Osteocyte (in vitro differentiated cells): Measurements from ENCODE around the gene FUT8. TPM values are rescaled to one million over a fixed set of nuclear protein-coding genes. Genes with fewer than 3 reads are reported as not detected.

Source experiments
- DNase-seq: peaks from one replicate; pipeline ENCODE4 v3.0.0; 2021; ENCODE audit warnings: mixed read lengths; ENCODE audit not compliant: unreplicated experiment; ENCODE audit errors: extremely low spot score
- H3K27ac Mint-ChIP-seq: one replicate; pipeline ENCODE4 v1.8.0; 2021; ENCODE audit warnings: mild to moderate bottlenecking, mixed read lengths; ENCODE audit not compliant: unreplicated experiment
- H3K27me3 Mint-ChIP-seq: one replicate; pipeline ENCODE4 v1.8.0; 2021; ENCODE audit warnings: mixed read lengths; ENCODE audit not compliant: unreplicated experiment
- H3K36me3 Mint-ChIP-seq: one replicate; pipeline ENCODE4 v1.8.0; 2021; ENCODE audit warnings: mixed read lengths; ENCODE audit not compliant: unreplicated experiment
- H3K4me1 Mint-ChIP-seq: one replicate; pipeline ENCODE4 v1.8.0; 2021; ENCODE audit warnings: mixed read lengths; ENCODE audit not compliant: unreplicated experiment
- H3K4me3 Mint-ChIP-seq: one replicate; pipeline ENCODE4 v1.8.0; 2021; ENCODE audit warnings: mild to moderate bottlenecking, moderate library complexity, mixed read lengths; ENCODE audit not compliant: unreplicated experiment
- H3K9me3 Mint-ChIP-seq: one replicate; pipeline ENCODE4 v1.8.0; 2021; ENCODE audit warnings: mixed read lengths; ENCODE audit not compliant: unreplicated experiment
- total RNA-seq: library from RNA; stranded (reverse); gene quantifications from 2 replicates; pipeline ENCODE4 v1.2.1, GENCODE V29; 2021
- TF ChIP-seq, protein P1 (sequence below): fragments of 200-600 bp; sonication (generic); IDR thresholded peaks from 2 replicates; pipeline ENCODE4 v1.5.0; 2021; ENCODE audit warnings: antibody characterized with exemption, mild to moderate bottlenecking, moderate library complexity

FUT8 gene
- total RNA-seq, 1 donor from 2014 or later, result 35.5 TPM

DNA sequence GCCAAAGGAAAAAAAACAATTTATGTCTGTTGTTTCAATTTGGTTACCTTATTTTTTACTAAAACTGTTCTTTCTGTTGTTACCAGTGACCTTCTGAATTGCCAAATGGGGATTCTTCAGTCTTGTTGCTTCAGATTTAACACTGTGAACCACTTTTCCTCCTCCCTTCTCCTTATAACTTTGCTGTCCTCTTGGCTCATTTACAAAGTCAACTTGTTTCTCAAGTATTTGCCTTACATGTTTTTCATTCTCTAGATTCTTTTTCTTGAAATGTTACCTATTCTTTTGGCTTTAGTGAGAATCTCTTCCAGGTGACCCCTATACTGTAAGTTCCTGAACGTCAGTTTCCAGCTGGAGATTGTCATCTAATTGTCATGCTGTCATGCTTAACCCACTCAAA lies 19.4 kb downstream of the FUT8 start:
- H3K9me3 Mint-ChIP-seq, result peaks cover 7% of the 10 kb centered on the region
- no peak overlapping the region for H3K27ac Mint-ChIP-seq
- DNase-seq, result no peak
- H3K27me3 Mint-ChIP-seq, result no peaks in the 10 kb centered on the region
- H3K4me1 Mint-ChIP-seq, result peaks cover 34% of the 10 kb centered on the region
- H3K4me3 Mint-ChIP-seq, result no peak overlapping the region
- TF ChIP-seq, protein P1, sequence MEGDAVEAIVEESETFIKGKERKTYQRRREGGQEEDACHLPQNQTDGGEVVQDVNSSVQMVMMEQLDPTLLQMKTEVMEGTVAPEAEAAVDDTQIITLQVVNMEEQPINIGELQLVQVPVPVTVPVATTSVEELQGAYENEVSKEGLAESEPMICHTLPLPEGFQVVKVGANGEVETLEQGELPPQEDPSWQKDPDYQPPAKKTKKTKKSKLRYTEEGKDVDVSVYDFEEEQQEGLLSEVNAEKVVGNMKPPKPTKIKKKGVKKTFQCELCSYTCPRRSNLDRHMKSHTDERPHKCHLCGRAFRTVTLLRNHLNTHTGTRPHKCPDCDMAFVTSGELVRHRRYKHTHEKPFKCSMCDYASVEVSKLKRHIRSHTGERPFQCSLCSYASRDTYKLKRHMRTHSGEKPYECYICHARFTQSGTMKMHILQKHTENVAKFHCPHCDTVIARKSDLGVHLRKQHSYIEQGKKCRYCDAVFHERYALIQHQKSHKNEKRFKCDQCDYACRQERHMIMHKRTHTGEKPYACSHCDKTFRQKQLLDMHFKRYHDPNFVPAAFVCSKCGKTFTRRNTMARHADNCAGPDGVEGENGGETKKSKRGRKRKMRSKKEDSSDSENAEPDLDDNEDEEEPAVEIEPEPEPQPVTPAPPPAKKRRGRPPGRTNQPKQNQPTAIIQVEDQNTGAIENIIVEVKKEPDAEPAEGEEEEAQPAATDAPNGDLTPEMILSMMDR, result no peak
- peaks cover 3% of the 10 kb centered on the region for H3K36me3 Mint-ChIP-seq

GRCh38 chr14:65432361-65432948 lies 19.9 kb downstream of the FUT8 start:
- peaks cover 34% of the 10 kb centered on the region for H3K4me1 Mint-ChIP-seq
- H3K27ac Mint-ChIP-seq, result no peak overlapping the region
- TF ChIP-seq, protein P1, result no peak
- peaks cover 3% of the 10 kb centered on the region for H3K36me3 Mint-ChIP-seq
- DNase-seq, result no peak
- peaks cover 7% of the 10 kb centered on the region for H3K9me3 Mint-ChIP-seq
- H3K4me3 Mint-ChIP-seq, result no peak overlapping the region
- no peaks in the 10 kb centered on the region for H3K27me3 Mint-ChIP-seq

GRCh38 chr14:65433157-65433556 lies 20.6 kb downstream of the FUT8 start:
- Mint-ChIP-seq H3K36me3 (peaks cover 3% of the 10 kb centered on the region), H3K4me1 (peaks cover 34% of the 10 kb centered on the region)

DNA sequence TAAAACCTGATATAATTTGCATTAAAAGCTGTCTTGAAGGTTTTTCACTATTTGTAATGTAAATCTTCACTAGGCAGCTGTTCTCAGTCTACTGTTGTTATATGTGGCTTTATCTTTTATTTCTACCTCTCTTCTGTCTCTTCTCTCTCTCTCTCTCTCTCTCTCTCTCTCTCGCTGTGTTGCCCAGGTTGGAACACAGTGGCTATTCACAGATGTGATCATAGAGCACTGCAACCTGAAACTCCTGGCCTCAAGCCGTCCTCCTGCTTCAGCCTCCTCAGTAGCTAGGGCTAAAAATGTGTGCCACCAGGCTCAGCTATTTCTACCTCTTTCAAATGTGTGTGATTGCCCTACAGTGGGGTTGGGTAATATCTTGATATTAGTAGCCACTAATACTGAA lies 21.1 kb downstream of the FUT8 start:
- Mint-ChIP-seq H3K36me3 (peaks cover 3% of the 10 kb centered on the region), H3K4me3 (no peak overlapping the region), H3K27me3 (no peaks in the 10 kb centered on the region), H3K9me3 (peaks cover 7% of the 10 kb centered on the region), H3K27ac (no peak overlapping the region), H3K4me1 (peaks cover 34% of the 10 kb centered on the region)
- no peak for DNase-seq
- TF ChIP-seq, protein P1, result no peak

More at GRCh38 chr14:65433157-65433556, 20.6 kb downstream of the FUT8 start:
- no peak for DNase-seq
- peaks cover 7% of the 10 kb centered on the region for H3K9me3 Mint-ChIP-seq
- no peak overlapping the region for H3K4me3 Mint-ChIP-seq
- TF ChIP-seq, protein P1, result no peak
- no peaks in the 10 kb centered on the region for H3K27me3 Mint-ChIP-seq
- no peak overlapping the region for H3K27ac Mint-ChIP-seq

GRCh38 chr14:65434216-65434850 lies 21.8 kb downstream of the FUT8 start:
- Mint-ChIP-seq H3K36me3 (peaks cover 3% of the 10 kb centered on the region), H3K27ac (no peak overlapping the region), H3K4me3 (no peak overlapping the region), H3K9me3 (peaks cover 7% of the 10 kb centered on the region), H3K27me3 (no peaks in the 10 kb centered on the region), H3K4me1 (peaks cover 34% of the 10 kb centered on the region)
- TF ChIP-seq, protein P1, result no peak
- no peak for DNase-seq
